Adrenal gland (tissue), 12 donors: Measurements from ENCODE around the gene ALLC. TPM values are rescaled to one million over a fixed set of nuclear protein-coding genes. Genes with fewer than 3 reads are reported as not detected.

Source experiments
- DNase-seq, 7 donors: peaks; one replicate each; pipeline ENCODE4 v3.0.0-alpha.2; 2019 to 2020
- H3K27ac ChIP-seq, 5 donors: fragments of 200-600 bp; sonication (generic) in 4 of 5; 1 replicate in 3 of 5; 2 replicates in 2 of 5; pipeline versions ENCODE4 v1.5.1 to v1.8.0; 2016 to 2020; ENCODE audit warnings: mild to moderate bottlenecking in 1 of 5
- H3K27me3 ChIP-seq: fragments of 200-600 bp; 2 replicates; pipeline ENCODE4 v1.8.0; 2021
- H3K36me3 ChIP-seq, 2 donors: fragments of 200-600 bp; replicated peaks in 1 of 2; 1 replicate in 1 of 2; 2 replicates in 1 of 2; pipeline versions ENCODE4 v1.5.1 to v1.8.0; 2018 to 2022
- H3K4me1 ChIP-seq, 2 donors: fragments of 200-600 bp; replicated peaks in 1 of 2; 1 replicate in 1 of 2; 2 replicates in 1 of 2; pipeline versions ENCODE4 v1.5.1 to v1.8.0; 2018 to 2021
- H3K4me3 ChIP-seq, 4 donors: fragments of 200-600 bp; sonication (generic) in 3 of 4; one replicate each; pipeline ENCODE4 v1.5.1; 2016 to 2018
- H3K9me3 ChIP-seq, 3 donors: fragments of 200-600 bp; sonication (generic) in 1 of 3; replicated peaks in 1 of 3; 1 replicate in 2 of 3; 2 replicates in 1 of 3; pipeline versions ENCODE4 v1.5.1 to v1.8.0; 2016 to 2021
- CTCF ChIP-seq, 6 experiments: fragments of 450-650 bp in 4 of 6; fragments of 200-600 bp in 2 of 6; sonication (generic) in 1 of 6; IDR thresholded peaks; 1 replicate in 5 of 6; 2 replicates in 1 of 6; pipeline versions ENCODE4 v1.5.1 to v1.8.0; 2016 to 2021; ENCODE audit warnings: antibody characterized with exemption in 6 of 6, mild to moderate bottlenecking in 2 of 6, moderate library complexity in 1 of 6
- POLR2A ChIP-seq, 2 donors: fragments of 450-650 bp; IDR thresholded peaks; one replicate each; pipeline ENCODE4 v1.6.1; 2017; ENCODE audit warnings: antibody characterized with exemption in 2 of 2, mild to moderate bottlenecking in 2 of 2, moderate library complexity in 1 of 2
- WGBS, 4 donors: extraction: QIAGEN DNeasy Blood & Tissue Kit in 2 of 4; methylation state at CpG; one replicate each; pipeline versions ENCODE4 v1.1.5 to v1.1.7; 2013 to 2017; 5-methylcytosine and 5-hydroxymethylcytosine counted together
- intact Hi-C, 2 donors: fragments of 100-400 bp; cut with DNase I; formaldehyde crosslinking; loops; one replicate each; pipeline versions ENCODE4 v1.14.1 to v1.15.0; 2022 to 2023
- polyA plus RNA-seq, 3 donors: library from polyadenylated mRNA; stranded (reverse); fragments of 200-250 nt in 2 of 3; fragments of 350-450 nt in 1 of 3; fragmentation: Illumina TruSeq in 1 of 3; extraction: RNeasy Lipid Tissue Mini Kit (QIAGEN cat#74804) in 1 of 3; gene quantifications; one replicate each; pipeline ENCODE4 v1.2.3, GENCODE V29; 2013 to 2014
- total RNA-seq, 9 donors: library from RNA; depleted of rRNA in 4 of 9; stranded (reverse); fragments of >200 nt in 4 of 9; fragments of 120-200 nt in 1 of 9; fragmentation: NEBNext Ultra II Directional in 1 of 9; extraction: Animal tissue kit (Norgen Biotek cat#: 25700) in 1 of 9; gene quantifications; one replicate each; pipeline versions ENCODE4 v1.1.0 to v1.2.4, GENCODE V29; 2013 to 2023
- donor health status: healthy with polysubstance abuse.
- donor health status: Bipolar disorder and iron deficiency.
- donor health status: DM: yes; HTN: yes; CAD: no.
- donor health status: DM: no; HTN: no; CAD: no.
- donor health status: DM: no; HTN: no; CAD: no.
- donor health status: DM: yes; HTN: yes; CAD: no.

Gene ALLC
- total and polyA plus RNA-seq, 12 donors = 0.07 to 7.9 (median 0.72) TPM; not detected in 5

- Histone ChIP-seq H3K36me3 (no peaks in the 10 kb centered on the region), H3K27me3 (no peaks in the 10 kb centered on the region), H3K27ac (no peak overlapping the region), H3K4me1 (no peaks in the 10 kb centered on the region), H3K4me3 (no peak overlapping the region), H3K9me3 (no peaks in the 10 kb centered on the region)
- TF ChIP-seq CTCF (IDR thresholded peaks at IDR 0.05) (no peak), POLR2A (IDR thresholded peaks at IDR 0.05) (no peak)
- WGBS, 4 donors = 81 to 93% (median 89%) methylated on average over 14 to 20 of the region's 20 CpGs
- intact Hi-C loops = no loop called here
- no peak for DNase-seq
Measured at GRCh38 chr2:3747032-3747654, 89.1 kb downstream of the ALLC start.

GRCh38 chr2:3747826-3748225 lies 89.8 kb downstream of the ALLC start:
- Histone ChIP-seq H3K4me3 (no peak overlapping the region), H3K27me3 (no peaks in the 10 kb centered on the region), H3K36me3 (no peaks in the 10 kb centered on the region), H3K4me1 (no peaks in the 10 kb centered on the region), H3K9me3 (no peaks in the 10 kb centered on the region), H3K27ac (no peak overlapping the region)
- TF ChIP-seq CTCF (IDR thresholded peaks at IDR 0.05) (no peak), POLR2A (IDR thresholded peaks at IDR 0.05) (no peak)
- no peak for DNase-seq
- WGBS, 4 donors = 78 to 90% (median 86%) methylated on average over 7 to 9 of the region's 9 CpGs
- intact Hi-C loops = no loop called here

GRCh38 chr2:3749201-3749600 lies 91.2 kb downstream of the ALLC start:
- Histone ChIP-seq H3K27me3 (no peaks in the 10 kb centered on the region), H3K4me1 (no peaks in the 10 kb centered on the region), H3K4me3 (no peak overlapping the region), H3K36me3 (no peaks in the 10 kb centered on the region), H3K9me3 (no peaks in the 10 kb centered on the region), H3K27ac (no peak overlapping the region)
- DNase-seq = no peak
- 75 to 84% (median 77%) methylated on average over 7 of the region's 7 CpGs for WGBS, 4 donors
- intact Hi-C loops = no loop called here
- TF ChIP-seq POLR2A (IDR thresholded peaks at IDR 0.05) (no peak), CTCF (IDR thresholded peaks at IDR 0.05) (no peak)

- no peaks in the 10 kb centered on the region for H3K9me3 ChIP-seq
- H3K27me3 ChIP-seq = no peaks in the 10 kb centered on the region
- intact Hi-C loops = no loop called here
- DNase-seq = no peak
- H3K4me1 ChIP-seq = no peaks in the 10 kb centered on the region
- H3K4me3 ChIP-seq = no peak overlapping the region
- TF ChIP-seq POLR2A (IDR thresholded peaks at IDR 0.05) = no peak
- no peak for TF ChIP-seq CTCF (IDR thresholded peaks at IDR 0.05)
- 86 to 98% (median 93%) methylated on average over 5 to 7 of the region's 7 CpGs for WGBS, 4 donors
- no peak overlapping the region for H3K27ac ChIP-seq
- no peaks in the 10 kb centered on the region for H3K36me3 ChIP-seq
Measured at GRCh38 chr2:3751251-3751650, 93.3 kb downstream of the ALLC start.
